ENCODE data around the gene CNGB1.
"Not testable (repeated sequence)": the region's sequence is repeated elsewhere in the genome, so short reads cannot be mapped to it uniquely, and the experiment has no call there.

DNA sequence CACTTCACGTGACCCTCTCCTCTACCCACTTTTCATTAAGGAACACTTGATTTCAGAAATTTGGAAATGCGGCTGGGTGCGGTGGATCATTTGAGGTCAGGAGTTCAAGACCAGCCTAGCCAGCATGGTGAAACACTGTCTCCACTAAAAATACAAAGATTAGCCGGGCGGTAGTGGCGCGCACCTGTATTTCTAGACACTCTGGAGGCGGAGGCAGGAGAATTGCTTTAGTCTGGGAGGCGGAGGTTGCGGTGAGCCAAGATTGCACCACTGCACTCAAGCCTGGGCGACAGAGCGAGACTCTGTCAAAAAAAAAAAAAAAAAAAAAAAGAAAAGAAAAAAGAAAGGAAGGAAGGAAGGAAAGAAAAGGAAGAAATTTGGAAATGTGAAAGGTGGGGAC is 98.2 kb downstream of the CNGB1 start:
- TF ChIP-seq EZH2 (IDR thresholded peaks at IDR 0.05; ENCODE audit: borderline replicate concordance, low read depth, low read length, poor library complexity, severe bottlenecking): not testable (repeated sequence)
- TF ChIP-seq, protein P1, sequence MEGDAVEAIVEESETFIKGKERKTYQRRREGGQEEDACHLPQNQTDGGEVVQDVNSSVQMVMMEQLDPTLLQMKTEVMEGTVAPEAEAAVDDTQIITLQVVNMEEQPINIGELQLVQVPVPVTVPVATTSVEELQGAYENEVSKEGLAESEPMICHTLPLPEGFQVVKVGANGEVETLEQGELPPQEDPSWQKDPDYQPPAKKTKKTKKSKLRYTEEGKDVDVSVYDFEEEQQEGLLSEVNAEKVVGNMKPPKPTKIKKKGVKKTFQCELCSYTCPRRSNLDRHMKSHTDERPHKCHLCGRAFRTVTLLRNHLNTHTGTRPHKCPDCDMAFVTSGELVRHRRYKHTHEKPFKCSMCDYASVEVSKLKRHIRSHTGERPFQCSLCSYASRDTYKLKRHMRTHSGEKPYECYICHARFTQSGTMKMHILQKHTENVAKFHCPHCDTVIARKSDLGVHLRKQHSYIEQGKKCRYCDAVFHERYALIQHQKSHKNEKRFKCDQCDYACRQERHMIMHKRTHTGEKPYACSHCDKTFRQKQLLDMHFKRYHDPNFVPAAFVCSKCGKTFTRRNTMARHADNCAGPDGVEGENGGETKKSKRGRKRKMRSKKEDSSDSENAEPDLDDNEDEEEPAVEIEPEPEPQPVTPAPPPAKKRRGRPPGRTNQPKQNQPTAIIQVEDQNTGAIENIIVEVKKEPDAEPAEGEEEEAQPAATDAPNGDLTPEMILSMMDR (conservative IDR thresholded peaks at IDR 0.05; ENCODE audit: low read depth, low read length): not testable (repeated sequence)

All from A673 (cell line).